HL-60 (cell line): ENCODE measurements around the gene RAI14.

Source experiments
- GABPA ChIP-seq: IDR thresholded peaks from 2 replicates; pipeline ENCODE4 v1.6.1; 2012; ENCODE audit warnings: low read depth
- POLR2AphosphoS5 ChIP-seq: IDR thresholded peaks from 2 replicates; pipeline ENCODE4 v1.6.1; 2012; ENCODE audit warnings: low read depth
- TF ChIP-seq, protein P1 (sequence below): IDR thresholded peaks from one replicate; pipeline ENCODE4 v1.5.1; 2011; ENCODE audit warnings: low read length, control low read depth, inconsistent platforms; ENCODE audit not compliant: insufficient read depth
- TF ChIP-seq, protein P2 (sequence below): IDR thresholded peaks from 2 replicates; pipeline ENCODE4 v1.6.1; 2012; ENCODE audit warnings: low read depth; ENCODE audit not compliant: insufficient replicate concordance

DNA sequence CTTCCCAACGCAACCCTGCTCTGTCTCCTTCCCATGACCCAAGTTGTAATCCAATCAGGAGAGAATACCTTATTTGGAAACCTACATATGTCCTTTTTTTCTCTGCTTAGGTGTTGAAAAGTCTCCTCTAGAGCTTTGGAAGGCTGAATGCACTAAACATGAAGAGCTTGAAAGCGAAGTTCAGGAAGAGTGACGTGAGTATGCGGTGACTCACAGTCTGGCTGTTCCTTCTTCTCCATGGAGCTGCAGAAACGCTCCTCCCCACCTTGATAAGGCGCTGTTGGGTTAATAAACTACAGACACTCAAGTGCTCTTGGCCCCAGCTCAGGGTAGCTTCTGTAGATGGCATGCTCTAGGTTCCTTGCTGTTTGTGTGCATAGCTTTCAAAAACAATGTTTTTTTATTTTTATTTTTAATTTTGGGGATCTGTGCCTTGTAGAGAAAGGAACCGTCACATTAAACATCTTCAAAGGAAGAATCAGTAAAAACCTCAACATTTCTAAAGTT lies 30.7 kb downstream of the RAI14 start:
- TF ChIP-seq, protein P1, sequence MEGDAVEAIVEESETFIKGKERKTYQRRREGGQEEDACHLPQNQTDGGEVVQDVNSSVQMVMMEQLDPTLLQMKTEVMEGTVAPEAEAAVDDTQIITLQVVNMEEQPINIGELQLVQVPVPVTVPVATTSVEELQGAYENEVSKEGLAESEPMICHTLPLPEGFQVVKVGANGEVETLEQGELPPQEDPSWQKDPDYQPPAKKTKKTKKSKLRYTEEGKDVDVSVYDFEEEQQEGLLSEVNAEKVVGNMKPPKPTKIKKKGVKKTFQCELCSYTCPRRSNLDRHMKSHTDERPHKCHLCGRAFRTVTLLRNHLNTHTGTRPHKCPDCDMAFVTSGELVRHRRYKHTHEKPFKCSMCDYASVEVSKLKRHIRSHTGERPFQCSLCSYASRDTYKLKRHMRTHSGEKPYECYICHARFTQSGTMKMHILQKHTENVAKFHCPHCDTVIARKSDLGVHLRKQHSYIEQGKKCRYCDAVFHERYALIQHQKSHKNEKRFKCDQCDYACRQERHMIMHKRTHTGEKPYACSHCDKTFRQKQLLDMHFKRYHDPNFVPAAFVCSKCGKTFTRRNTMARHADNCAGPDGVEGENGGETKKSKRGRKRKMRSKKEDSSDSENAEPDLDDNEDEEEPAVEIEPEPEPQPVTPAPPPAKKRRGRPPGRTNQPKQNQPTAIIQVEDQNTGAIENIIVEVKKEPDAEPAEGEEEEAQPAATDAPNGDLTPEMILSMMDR, result no peak
- TF ChIP-seq POLR2AphosphoS5 (no peak), GABPA (no peak)
- TF ChIP-seq, protein P2, sequence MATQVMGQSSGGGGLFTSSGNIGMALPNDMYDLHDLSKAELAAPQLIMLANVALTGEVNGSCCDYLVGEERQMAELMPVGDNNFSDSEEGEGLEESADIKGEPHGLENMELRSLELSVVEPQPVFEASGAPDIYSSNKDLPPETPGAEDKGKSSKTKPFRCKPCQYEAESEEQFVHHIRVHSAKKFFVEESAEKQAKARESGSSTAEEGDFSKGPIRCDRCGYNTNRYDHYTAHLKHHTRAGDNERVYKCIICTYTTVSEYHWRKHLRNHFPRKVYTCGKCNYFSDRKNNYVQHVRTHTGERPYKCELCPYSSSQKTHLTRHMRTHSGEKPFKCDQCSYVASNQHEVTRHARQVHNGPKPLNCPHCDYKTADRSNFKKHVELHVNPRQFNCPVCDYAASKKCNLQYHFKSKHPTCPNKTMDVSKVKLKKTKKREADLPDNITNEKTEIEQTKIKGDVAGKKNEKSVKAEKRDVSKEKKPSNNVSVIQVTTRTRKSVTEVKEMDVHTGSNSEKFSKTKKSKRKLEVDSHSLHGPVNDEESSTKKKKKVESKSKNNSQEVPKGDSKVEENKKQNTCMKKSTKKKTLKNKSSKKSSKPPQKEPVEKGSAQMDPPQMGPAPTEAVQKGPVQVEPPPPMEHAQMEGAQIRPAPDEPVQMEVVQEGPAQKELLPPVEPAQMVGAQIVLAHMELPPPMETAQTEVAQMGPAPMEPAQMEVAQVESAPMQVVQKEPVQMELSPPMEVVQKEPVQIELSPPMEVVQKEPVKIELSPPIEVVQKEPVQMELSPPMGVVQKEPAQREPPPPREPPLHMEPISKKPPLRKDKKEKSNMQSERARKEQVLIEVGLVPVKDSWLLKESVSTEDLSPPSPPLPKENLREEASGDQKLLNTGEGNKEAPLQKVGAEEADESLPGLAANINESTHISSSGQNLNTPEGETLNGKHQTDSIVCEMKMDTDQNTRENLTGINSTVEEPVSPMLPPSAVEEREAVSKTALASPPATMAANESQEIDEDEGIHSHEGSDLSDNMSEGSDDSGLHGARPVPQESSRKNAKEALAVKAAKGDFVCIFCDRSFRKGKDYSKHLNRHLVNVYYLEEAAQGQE, result no peak
